Esophagus (tissue), 2 donors: Measurements from ENCODE around the gene P3H3. TPM values are rescaled to one million over a fixed set of nuclear protein-coding genes. Genes with fewer than 3 reads are reported as not detected.
A peak's percentile ranks its signal among the peaks of the same experiment; 100 is the strongest.

Experiments used
- H3K27ac ChIP-seq, 2 donors: one replicate each; pipeline ENCODE4 v1.5.1; 2013; ENCODE audit warnings: low read depth in 2 of 2, mild to moderate bottlenecking in 2 of 2, inconsistent platforms in 1 of 2, low read length in 1 of 2, moderate library complexity in 1 of 2
- H3K27me3 ChIP-seq, 2 donors: one replicate each; pipeline ENCODE4 v1.6.1; 2013; ENCODE audit warnings: low read length in 2 of 2, control low read depth in 1 of 2, mild to moderate bottlenecking in 1 of 2; ENCODE audit not compliant: insufficient read depth in 2 of 2, control insufficient read depth in 1 of 2
- H3K36me3 ChIP-seq, 2 donors: one replicate each; pipeline ENCODE4 v1.6.1; 2013; ENCODE audit warnings: low read length in 1 of 2; ENCODE audit not compliant: control insufficient read depth in 2 of 2, insufficient read depth in 2 of 2
- H3K4me1 ChIP-seq, 2 donors: one replicate each; pipeline ENCODE4 v1.6.1; 2013; ENCODE audit warnings: low read length in 1 of 2; ENCODE audit not compliant: control insufficient read depth in 2 of 2, insufficient read depth in 2 of 2
- H3K4me3 ChIP-seq, 2 donors: one replicate each; pipeline ENCODE4 v1.5.1; 2013; ENCODE audit warnings: low read length in 2 of 2, mild to moderate bottlenecking in 2 of 2, low read depth in 1 of 2, moderate library complexity in 1 of 2
- H3K9me3 ChIP-seq, 2 donors: one replicate each; pipeline ENCODE4 v1.6.1; 2013; ENCODE audit warnings: mild to moderate bottlenecking in 2 of 2, low read depth in 1 of 2, low read length in 1 of 2, moderate library complexity in 1 of 2; ENCODE audit not compliant: control insufficient read depth in 2 of 2, insufficient read depth in 1 of 2
- WGBS, 2 donors: extraction: QIAGEN DNeasy Blood & Tissue Kit; methylation state at CpG; one replicate each; pipeline ENCODE4 v1.1.7; 2013; 5-methylcytosine and 5-hydroxymethylcytosine counted together
- polyA plus RNA-seq, 2 donors: library from polyadenylated mRNA; stranded (reverse); fragments of 200-250 nt; gene quantifications; one replicate each; pipeline ENCODE4 v1.2.3, GENCODE V29; 2013
- donor health status: healthy with polysubstance abuse.
- donor health status: Bipolar disorder and iron deficiency.

The P3H3 gene
- polyA plus RNA-seq, 2 donors, result 3.4 to 3.9 TPM

- peaks cover 0 to 9% of the 10 kb centered on the region in 2 donors for H3K27me3 ChIP-seq
- no peak overlapping the region for H3K4me3 ChIP-seq
- H3K36me3 ChIP-seq, result no peaks in the 10 kb centered on the region
- H3K27ac ChIP-seq, result no peak overlapping the region
- peaks cover 0 to 4% of the 10 kb centered on the region in 2 donors for H3K9me3 ChIP-seq
- peaks cover 0 to 4% of the 10 kb centered on the region in 2 donors for H3K4me1 ChIP-seq
- 86 to 89% methylated on average over 5 of the region's 5 CpGs for WGBS, 2 donors
These were observed 9.6 kb upstream of the P3H3 start for GRCh38 chr12:6818645-6819044.

GRCh38 chr12:6819106-6820030, 8.8 kb upstream of the P3H3 start:
- WGBS, 2 donors, result 86 to 87% methylated on average over 13 of the region's 13 CpGs
- Histone ChIP-seq H3K27ac (no peak overlapping the region), H3K9me3 (peaks cover 0 to 8% of the 10 kb centered on the region in 2 donors), H3K4me3 (no peak overlapping the region), H3K36me3 (no peaks in the 10 kb centered on the region), H3K4me1 (peaks cover 0 to 4% of the 10 kb centered on the region in 2 donors), H3K27me3 (peaks cover 0 to 9% of the 10 kb centered on the region in 2 donors)

GRCh38 chr12:6820166-6820565, 8.0 kb upstream of the P3H3 start:
- peaks cover 0 to 4% of the 10 kb centered on the region in 2 donors for H3K4me1 ChIP-seq
- no peaks in the 10 kb centered on the region for H3K36me3 ChIP-seq
- no peak overlapping the region for H3K4me3 ChIP-seq
- H3K27me3 ChIP-seq, result peaks cover 0 to 9% of the 10 kb centered on the region in 2 donors
- peaks cover 0 to 8% of the 10 kb centered on the region in 2 donors for H3K9me3 ChIP-seq
- WGBS, 2 donors, result 82 to 88% methylated on average over 5 of the region's 5 CpGs
- no peak overlapping the region for H3K27ac ChIP-seq

- peak within 1 kb of the TSS in 1 of 2 donors; percentile 26 for H3K27ac ChIP-seq
- H3K27me3 ChIP-seq, result peaks cover 0 to 9% of the 10 kb centered on the region in 2 donors
- H3K4me3 ChIP-seq, result peak within 1 kb of the TSS; percentile 29 to 33
- H3K4me1 ChIP-seq, result peaks cover 0 to 4% of the 10 kb centered on the region in 2 donors
- no peaks in the 10 kb centered on the region for H3K36me3 ChIP-seq
- 0 to 1% methylated on average over 14 to 28 of the region's 28 CpGs for WGBS, 2 donors
- H3K9me3 ChIP-seq, result peaks cover 0 to 9% of the 10 kb centered on the region in 2 donors
These were observed 6.4 kb upstream of the P3H3 start, which contains the start of gene GPR162 for GRCh38 chr12:6821591-6822425. Gene GPR162 (plus strand): TSS chr12:6821821. CDS start chr12:6823899, 2,078 bp downstream.

GRCh38 chr12:6822426-6823135, 5.6 kb upstream of the P3H3 start:
- Histone ChIP-seq H3K27ac (no peak overlapping the region), H3K36me3 (no peaks in the 10 kb centered on the region), H3K27me3 (peaks cover 0 to 9% of the 10 kb centered on the region in 2 donors), H3K9me3 (peaks cover 0 to 9% of the 10 kb centered on the region in 2 donors), H3K4me3 (no peak overlapping the region), H3K4me1 (peaks cover 0 to 4% of the 10 kb centered on the region in 2 donors)
- 59 to 64% methylated on average over 7 of the region's 7 CpGs for WGBS, 2 donors

- H3K36me3 ChIP-seq, result no peaks in the 10 kb centered on the region
- no peak overlapping the region for H3K27ac ChIP-seq
- H3K4me1 ChIP-seq, result peaks cover 0 to 4% of the 10 kb centered on the region in 2 donors
- H3K27me3 ChIP-seq, result peaks cover 0 to 9% of the 10 kb centered on the region in 2 donors
- peaks cover 0 to 5% of the 10 kb centered on the region in 2 donors for H3K9me3 ChIP-seq
- no peak overlapping the region for H3K4me3 ChIP-seq
- 66 to 70% methylated on average over 8 to 12 of the region's 12 CpGs for WGBS, 2 donors
These were observed 4.8 kb upstream of the P3H3 start for GRCh38 chr12:6823182-6824084.

GRCh38 chr12:6824085-6824775, 4.0 kb upstream of the P3H3 start:
- H3K36me3 ChIP-seq, result no peaks in the 10 kb centered on the region
- WGBS, 2 donors, result 78 to 83% methylated on average over 37 of the region's 37 CpGs
- peaks cover 0 to 5% of the 10 kb centered on the region in 2 donors for H3K9me3 ChIP-seq
- H3K4me1 ChIP-seq, result peaks cover 0 to 9% of the 10 kb centered on the region in 2 donors
- H3K4me3 ChIP-seq, result no peak overlapping the region
- H3K27me3 ChIP-seq, result peaks cover 0 to 9% of the 10 kb centered on the region in 2 donors
- H3K27ac ChIP-seq, result no peak overlapping the region

- H3K4me1 ChIP-seq, result peaks cover 0 to 13% of the 10 kb centered on the region in 2 donors
- 38 to 47% methylated on average over 11 to 12 of the region's 12 CpGs for WGBS, 2 donors
These were observed 3.3 kb upstream of the P3H3 start for GRCh38 chr12:6824901-6825381.

More at GRCh38 chr12:6824901-6825381, 3.3 kb upstream of the P3H3 start:
- Histone ChIP-seq H3K36me3 (no peaks in the 10 kb centered on the region), H3K27ac (no peak overlapping the region), H3K9me3 (peaks cover 0 to 5% of the 10 kb centered on the region in 2 donors), H3K4me3 (no peak overlapping the region), H3K27me3 (peaks cover 0 to 9% of the 10 kb centered on the region in 2 donors)
